IPS DF 4.7 (cell line): ENCODE data around the gene MIGA1.

Experiments
- DNase-seq: peaks from one replicate; pipeline ENCODE4 v3.0.0-alpha.2; 2013; ENCODE audit warnings: low spot score; ENCODE audit errors: extremely low read depth

The MIGA1 gene

DNA sequence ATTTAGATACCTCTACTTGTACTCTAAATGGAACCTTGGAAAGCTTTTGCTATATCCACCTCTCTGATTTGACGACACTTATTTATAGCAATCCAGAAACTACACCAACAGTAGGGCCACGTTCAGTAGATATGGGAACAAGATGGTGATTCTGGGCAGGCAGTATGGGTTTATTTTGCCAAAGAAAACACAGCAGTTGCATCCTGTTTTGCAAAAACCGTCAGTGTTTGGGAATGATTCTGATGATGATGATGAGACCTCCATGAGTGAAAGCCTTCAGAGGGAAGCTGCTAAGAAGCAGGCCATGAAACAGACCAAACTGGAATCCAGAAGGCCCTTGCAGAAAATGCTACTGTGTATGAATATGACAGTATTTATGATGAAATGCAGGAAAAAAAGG, 67.5 kb downstream of the MIGA1 start:
- DNase-seq, result no peak

DNA sequence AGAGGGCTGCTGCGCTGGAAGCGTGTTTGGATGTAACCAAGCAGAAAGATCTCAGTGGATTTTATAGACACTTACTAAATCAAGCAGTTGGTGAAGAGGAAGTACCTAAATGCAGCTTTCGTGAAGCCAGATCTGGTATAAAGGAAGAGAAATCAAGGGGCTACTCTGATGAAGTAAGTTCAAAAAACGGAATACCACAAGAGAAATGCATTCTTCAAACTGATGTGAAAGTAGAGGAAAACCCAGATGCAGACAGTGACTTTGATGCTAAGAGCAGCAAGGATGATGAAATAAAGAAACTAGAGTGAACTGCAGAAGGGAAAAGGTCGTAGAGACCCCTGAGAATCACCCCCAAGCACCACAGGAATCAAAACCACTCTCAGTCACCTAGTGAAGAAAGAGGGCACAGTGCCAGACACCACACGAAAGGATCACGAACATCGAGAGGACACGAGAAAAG, 68.2 kb downstream of the MIGA1 start:
- no peak for DNase-seq

DNA sequence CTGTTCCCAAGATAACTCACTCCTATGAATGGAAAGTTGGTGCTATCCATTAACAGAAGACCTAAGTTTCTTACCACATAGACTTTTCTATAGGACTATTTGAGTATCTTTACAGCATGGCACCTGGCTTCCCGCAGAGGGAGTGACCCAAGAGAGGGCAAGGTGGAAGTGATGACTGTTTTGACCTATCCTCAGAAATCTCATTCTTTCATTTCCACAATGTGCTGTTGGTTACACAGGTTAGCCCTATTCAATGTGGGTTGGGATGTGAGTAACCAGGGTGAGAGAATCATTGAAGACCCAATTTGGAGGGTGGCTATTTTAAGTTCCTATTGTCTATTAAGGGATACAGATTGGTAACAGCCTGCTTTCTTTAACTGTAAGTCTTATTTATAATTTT, 70.6 kb downstream of the MIGA1 start:
- no peak for DNase-seq

DNA sequence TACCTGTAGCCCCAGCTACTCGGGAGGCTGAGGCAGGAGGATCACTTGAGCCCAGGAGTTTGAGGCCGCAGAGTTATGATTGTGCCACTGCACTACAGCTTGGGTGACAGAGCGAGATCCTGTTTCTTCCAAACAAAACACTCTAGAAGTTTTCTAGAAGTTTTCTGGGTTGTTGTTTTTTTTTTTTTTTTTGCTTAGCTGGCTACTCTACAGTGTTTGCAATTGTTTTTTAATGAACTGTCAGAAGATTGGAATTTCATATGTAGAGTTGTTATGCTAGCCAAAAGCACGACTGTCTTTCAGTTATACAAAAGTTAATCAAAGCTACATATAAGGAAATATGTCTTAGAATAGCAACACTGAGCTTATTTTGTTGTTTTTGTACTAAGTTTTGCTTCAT, 78.1 kb downstream of the MIGA1 start:
- DNase-seq, result no peak

DNA sequence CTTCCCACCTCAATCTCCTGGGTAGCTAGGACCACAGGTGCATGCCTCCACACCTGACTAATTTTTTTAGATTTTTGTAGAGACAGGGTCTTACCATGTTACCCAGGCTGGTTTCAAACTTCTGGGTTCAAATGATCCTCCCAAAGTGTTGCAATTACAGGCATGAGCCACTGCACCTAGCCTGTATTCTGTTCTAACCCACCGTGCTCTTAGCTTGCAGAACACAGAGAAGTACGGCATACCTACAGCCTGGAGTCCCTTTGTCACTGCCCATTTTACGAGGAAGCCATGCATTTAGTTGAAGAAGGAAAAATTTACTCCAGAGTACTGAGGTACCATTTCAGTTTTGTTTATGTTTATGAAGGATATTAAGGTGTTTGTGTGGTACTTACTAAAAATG, 79.3 kb downstream of the MIGA1 start:
- no peak for DNase-seq

DNA sequence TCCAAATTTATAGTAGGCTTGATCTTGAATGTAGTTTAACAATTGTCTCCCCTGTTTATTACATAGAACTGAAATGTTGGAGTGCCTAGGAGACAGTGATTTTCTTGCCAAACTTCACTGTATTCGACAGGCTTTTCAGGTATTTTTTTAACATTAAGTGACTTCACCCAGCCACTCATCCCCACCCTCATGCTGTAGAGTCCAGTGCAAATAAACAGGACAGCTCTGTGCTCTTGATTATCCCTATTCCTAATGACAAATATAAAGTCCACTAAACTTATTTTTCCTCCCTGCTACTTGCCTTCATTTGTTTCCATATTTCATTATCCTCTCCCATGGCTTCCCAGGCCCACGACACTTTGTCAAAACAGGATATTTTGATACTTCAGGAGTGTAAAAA, 79.8 kb downstream of the MIGA1 start:
- no peak for DNase-seq

DNA sequence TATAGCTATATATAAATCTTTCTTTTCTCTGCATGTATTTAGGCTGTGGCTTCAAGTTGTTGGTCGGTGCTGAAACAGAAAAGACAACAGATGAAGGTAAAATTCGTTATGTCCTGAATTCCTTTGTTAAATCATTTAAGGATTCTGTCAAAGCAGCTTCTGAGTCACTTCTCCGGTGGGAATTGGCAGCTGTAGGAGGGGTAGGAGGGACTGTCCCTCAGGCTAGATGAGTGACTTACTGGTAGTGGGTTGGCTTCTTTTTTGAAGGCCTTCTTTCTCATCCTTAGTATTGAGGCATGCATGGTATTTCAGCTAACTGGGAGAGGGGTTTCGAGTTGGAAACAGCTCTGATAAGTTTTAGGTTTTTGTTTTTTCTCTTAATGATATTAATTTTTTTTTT, 86.8 kb downstream of the MIGA1 start:
- DNase-seq, result no peak

DNA sequence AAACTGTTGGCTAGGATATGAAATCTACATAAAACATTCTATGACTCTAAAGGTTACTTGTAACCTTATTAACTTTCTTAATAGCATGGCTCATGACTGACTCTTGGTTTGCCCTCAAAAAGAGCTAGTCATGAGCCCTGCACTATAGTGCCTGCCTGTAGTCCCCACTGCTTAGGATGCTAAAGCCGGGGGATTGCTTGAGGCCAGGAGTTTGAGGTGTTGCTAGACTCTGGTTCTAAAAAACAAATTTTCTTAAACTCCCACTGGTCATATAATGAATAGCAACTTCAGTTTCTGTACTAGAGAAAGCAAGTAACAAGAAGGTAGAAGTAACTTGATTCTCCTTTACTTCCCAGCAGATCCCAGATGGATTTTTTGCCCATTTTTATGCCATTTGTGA, 93.2 kb downstream of the MIGA1 start:
- no peak for DNase-seq

DNA sequence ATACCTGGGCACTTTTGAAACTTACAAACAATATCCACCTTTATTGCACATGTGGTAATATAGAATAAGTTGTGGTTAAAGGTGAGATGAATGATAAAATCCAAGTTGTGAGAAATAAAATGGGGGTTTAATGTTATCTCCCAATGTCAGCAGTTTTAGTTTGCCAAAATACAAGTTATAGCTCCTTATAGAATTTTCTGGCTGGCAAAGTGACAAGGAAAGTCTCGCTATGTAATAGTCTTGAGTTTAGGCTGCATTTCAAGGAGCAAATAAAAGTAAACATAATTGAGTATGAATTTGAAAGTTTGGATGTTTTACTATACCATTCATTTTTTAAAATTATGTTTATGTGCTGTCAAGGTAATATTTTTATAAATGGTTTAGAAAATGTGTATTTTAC, 94.0 kb downstream of the MIGA1 start:
- DNase-seq, result no peak

DNA sequence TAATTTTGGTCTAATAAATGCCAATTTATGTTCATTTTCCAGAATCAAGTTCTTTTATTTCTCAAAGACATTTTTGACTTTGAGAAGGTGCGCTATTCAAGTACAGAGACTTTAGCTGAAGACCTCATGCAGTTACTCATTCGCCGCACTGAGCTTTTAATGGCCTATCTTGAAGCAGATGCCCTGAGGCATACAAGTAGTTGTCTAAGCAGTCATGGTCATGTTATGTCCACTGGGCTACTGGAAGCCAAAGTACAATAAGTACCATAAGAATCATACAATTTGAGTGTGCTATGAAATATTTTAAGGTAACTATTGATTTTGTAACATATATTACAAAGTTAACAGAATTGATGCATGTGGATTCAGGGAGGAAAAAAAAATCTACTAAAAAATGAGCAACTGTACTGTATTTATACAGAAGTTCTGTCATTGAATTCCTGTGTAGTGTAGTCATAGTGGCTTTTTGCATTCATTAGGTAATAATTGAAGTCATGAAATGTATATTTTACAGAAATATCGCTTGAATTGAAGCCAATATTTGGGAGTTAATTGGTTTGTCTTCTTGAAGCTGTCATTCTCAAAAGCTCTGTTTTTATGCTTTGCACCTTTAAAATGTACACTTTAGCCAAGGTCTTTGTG, 95.5 kb downstream of the MIGA1 start:
- DNase-seq, result no peak

DNA sequence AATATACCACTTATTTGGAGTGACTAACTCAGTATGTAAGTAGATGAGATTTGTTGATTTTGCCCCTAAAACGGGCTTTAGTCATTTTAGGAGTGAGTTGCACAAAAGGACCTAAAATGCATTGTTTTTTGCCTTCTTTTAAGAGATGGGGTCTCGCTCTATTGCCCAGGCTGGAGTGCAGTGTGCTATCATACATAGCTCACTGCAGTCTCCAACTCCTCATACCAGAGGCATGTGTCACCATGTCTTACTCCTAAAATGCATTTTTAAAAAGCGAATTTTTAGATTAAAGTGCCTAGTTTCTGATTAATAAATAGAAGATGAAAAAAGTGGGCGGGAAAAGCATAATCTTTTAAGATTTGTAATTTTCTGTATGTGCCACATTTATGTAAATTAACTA, 97.4 kb downstream of the MIGA1 start:
- DNase-seq, result no peak

DNA sequence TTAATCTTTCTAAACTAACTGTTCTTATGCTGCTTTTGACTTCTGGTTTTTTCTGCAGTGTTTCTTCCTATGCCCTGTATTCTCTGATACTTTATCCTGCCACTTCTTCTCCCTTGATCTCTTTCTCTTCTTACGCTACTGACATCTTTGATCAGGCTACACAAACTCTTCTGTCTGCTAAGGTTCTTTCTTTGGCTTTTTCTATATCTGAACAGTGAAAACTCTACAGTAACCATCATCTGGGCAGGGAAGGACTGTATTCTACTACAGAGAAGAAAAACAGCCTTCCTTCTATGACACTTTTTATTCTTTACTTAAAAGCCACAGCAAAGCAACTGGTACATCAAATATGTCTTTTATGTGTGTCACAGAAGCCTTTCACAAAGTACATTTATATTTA, 101.6 kb downstream of the MIGA1 start:
- no peak for DNase-seq

DNA sequence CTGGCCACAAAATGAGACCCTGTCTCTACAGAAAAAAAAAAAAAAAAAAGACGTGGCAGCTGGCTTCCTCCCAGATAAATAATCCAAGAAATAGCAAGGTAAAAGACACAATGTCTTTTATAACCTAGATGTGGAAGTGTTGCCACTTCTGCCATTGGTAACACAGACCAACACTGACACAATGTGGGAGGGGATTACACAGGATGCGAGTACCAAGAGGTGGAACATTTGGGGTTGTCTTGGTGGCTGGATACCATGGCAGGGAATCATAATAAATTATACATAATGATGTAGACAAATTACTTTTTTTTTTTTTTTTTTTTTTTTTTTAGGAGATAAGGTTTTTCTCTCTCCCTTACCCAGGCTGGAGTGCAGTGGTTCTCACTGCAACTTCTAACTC, 103.0 kb downstream of the MIGA1 start:
- DNase-seq, result no peak

DNA sequence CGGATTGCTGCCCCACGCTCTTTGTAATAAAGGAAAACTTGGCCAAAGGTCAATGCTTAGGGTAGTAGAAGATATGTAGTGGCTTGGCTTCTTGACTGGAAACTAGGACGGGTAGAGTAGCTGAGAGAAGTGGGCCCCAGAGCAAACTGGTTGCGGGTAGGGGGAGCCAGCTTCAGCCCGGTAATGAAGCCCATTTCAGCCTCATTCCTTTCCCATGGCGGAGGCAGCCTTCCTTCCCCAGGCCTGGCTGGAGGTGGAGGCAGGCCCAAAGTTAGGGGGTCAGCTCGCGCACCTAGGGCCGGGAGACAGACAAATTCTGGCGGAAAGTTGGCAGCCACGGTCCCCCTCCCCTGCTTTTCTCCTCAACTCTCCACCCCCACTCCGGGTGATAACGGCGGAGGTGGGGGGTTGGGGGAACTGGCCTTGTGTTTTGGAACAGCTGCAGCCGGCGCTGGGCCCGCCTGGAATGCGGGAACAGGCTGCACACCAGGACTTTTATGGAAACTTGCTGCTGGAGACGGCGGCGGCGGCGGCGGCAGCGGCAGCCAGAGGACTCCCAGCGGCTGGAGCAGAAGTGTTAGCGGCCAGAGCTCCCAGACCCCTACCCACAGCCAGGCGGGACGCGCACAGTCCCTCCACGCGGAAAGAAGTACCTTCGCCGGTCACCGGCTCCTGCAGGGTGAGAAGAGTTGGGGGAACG, 108.8 kb downstream of the MIGA1 start, which contains the start of gene NEXN:
Gene NEXN, plus strand, starts transcription at position 544 of the 700 bp plus-strand sequence. CDS start 27,483 bp downstream, outside the sequence.
- peak; percentile 7 for DNase-seq

DNA sequence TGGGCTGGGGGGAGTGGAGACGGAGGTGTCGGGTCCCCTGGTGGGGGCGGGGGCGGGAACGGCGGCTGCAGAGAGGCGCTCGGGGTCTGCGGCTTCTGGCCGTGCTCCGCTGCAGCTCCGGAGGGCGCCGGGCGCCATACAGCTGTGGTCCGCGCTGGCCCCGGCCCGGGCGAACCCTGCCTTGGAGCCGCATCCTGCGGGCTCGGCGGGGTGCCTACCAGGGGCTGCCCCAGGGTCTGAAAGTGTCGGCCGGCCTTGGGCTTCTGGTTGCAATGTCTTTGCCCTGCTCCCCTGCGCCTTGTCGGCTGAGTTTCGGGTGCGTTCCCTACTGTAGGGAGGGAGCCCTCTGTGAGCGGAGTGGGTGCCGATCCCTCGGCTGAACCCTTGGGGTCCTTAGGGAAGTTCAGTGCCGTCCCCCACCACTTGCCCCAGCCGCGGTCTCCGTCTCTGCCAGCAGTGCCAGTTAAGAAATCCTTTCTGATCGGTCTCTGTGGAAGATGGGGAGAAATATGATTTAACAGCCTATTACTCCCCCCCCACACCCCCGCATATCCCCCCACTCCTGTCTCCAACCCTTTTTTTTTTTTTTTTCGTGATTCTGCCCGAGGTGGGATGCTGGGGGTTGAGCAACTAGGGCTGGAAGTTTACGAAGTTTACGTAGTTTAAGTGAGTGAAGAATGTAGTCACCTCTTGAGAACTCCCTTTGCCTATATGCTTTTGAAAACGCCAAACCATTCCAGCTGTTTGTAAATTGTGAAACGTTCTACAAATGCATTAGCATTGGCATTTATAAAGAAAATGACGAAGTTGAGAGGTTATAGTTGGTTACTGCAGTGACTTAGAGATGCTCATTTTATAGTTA, 109.6 kb downstream of the MIGA1 start:
- peak; percentile 14 for DNase-seq

DNA sequence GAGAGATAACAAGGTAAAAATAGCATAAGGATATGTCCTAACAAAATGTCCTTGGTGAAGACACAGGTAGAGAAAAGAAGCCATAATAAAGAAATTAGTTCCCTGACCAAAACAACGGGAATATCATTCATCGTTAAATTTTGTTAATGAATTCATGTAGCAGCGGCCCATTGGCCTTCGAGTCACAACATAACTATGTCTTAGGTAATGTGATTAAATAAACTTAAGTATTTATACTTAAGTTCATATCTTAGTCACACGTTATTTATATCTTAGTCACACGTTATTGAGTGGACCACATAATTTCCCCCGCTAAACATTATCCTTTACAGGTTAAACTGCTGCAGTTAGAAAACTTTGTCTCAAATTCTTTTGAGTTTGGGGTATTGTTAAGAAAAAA, 110.2 kb downstream of the MIGA1 start:
- no peak for DNase-seq

DNA sequence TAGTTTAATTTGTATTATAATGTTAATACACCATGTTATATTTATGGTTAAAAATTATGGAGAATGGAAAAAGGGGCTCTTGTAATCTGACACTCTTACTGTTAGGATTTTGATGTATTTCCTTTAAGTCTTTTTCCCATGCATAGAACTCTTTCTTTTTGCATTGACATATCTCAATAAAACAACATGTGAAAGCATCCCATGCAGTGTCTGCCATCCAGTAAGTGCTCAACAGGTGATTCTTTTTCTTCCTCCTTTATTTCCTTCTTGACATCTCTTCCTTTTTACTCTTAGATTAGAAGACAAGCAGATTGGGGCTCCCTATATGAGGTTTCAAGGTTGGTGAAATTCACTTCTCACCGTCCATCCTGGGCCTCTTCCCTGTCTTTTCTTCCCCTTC, 111.8 kb downstream of the MIGA1 start:
- DNase-seq, result no peak

DNA sequence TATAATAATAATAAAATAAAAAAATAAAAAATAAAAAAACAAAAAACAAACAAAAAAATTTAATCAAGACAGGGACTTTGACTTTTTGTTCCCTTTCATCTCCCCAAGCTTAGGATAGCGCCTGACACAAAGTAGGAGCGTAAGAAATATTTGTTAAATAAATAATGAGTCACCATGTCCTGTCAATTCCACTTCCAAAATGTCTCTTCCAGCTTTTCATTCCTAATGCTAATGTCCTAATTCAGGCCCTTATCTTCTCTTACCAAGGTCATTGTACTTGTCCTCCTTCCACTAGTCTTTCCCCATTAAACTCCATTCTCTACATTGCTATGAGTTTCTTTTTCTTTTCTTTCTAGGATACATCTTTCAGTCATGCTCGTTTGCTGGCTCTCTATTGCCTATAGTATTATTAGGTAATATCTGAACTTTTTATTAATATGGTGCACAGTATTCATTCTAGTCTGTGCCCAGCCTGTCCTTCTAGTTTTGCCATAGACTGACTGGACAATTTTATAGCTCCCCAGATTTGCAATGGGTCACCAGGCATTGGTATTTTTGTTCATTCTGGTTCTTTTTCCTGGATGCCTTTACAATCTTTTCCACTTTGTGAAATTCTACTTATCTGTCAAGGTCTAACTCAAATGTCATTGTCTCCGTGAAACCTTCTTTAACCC, 120.3 kb downstream of the MIGA1 start:
- DNase-seq, result no peak

DNA sequence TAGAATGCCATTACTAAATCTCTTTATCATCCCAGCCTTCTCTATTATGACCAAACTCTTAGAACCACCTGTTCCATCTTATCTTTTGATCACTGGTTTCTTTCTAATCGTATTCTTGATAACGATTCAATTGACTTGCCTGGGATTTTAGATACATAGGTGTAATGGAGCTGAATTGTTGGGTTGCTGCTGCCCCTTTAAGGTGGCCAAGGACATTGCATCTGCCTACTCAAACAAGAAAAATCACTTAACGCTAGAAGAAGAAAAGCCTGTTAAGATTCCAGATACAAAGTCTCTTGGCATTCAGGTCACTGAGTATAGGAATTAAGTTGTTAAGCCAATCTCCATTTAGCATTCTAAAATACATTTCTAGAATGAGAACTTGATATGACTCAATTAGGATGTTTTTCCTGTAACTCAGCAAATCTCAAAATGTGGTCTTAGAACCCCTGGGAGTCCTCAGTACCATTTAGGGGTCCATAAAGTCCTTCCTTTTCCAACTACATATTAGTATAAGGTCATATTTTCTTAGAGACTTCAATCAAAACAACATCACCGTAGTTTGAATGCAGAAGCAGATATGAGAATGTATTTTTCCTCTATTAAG, 121.3 kb downstream of the MIGA1 start:
- DNase-seq, result peak; percentile 3

DNA sequence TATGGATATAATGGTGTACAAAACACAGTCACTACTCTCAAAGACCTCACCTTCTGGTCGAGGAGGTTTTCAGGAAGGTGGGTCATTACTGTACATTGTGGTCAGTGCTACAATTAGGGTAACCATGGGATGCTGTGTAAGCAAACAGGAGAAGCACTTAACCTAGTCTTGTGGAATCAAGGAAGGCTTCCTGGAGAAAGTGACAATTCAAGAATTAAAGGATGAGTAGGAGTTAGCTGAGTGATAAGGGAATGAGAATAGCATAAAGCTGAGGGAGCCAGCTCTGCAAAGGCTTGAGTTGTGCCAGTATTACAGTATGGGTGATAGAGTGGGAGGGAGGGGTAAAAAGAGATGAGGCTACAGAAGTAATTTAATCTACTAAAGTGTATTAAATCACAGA, 126.2 kb downstream of the MIGA1 start:
- no peak for DNase-seq

DNA sequence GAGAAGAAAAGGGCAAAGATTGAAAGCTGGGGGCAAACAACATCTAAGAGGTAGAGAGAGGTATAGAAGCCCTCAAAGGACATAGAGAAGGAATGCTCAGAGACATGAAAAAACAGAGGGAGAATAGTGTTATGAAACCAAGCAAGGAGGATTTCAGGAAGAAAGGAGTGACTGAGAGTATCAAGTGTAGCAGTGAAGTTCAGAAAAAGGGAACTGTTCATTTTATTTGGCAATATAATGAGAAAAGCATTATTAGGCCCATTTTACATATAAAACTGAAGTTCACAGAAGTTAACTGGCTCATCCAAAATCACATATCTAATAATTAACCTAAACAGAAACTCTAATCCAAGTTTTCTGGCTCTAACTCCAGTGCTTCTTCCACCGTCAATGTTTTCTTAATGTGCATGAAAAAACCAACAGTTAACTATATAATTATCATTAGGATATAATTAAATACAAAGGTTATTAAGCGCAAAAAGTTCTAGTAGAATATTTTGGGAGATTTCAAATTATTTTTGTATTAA, 126.6 kb downstream of the MIGA1 start:
- no peak for DNase-seq
